Keratinocyte (primary cell): ENCODE results near the gene CST6.

Experiments
- EZH2 ChIP-seq: IDR thresholded peaks from one replicate; pipeline ENCODE4 v1.6.1; 2012; ENCODE audit warnings: inconsistent platforms, mild to moderate bottlenecking, low read length, moderate library complexity
- TF ChIP-seq, protein P1 (sequence below), 3 experiments: IDR thresholded peaks in 1 of 3; conservative IDR thresholded peaks in 1 of 3; optimal IDR thresholded peaks in 1 of 3; 2 replicates in 2 of 3; 3 replicates in 1 of 3; pipeline versions ENCODE3 to v1.5.1; 2011; ENCODE audit warnings: low read length in 3 of 3, mild to moderate bottlenecking in 3 of 3, moderate library complexity in 2 of 3, control low read depth in 1 of 3, inconsistent platforms in 1 of 3; ENCODE audit not compliant: insufficient read depth in 2 of 3; ENCODE audit errors: extremely low read depth in 1 of 3

DNA sequence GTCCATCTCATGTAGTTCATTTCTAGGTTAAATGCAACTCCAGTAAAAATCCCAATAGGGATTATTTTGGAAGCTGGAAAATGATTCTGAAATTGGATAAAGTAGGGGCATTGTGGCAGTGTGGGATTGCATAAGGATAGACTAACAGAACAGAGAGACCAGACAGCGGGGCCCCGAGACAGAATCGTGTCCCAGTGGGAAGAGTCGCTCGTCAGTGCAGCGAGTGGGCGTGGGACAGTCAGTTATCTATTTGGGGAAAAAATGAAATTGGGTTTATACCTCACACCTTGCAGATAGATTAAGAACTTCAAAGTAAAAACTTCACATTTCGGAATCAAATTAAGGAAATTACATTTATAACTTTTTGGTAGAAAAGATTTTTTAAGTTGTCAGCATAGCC is 39.7 kb upstream of the CST6 start:
- TF ChIP-seq, protein P1, sequence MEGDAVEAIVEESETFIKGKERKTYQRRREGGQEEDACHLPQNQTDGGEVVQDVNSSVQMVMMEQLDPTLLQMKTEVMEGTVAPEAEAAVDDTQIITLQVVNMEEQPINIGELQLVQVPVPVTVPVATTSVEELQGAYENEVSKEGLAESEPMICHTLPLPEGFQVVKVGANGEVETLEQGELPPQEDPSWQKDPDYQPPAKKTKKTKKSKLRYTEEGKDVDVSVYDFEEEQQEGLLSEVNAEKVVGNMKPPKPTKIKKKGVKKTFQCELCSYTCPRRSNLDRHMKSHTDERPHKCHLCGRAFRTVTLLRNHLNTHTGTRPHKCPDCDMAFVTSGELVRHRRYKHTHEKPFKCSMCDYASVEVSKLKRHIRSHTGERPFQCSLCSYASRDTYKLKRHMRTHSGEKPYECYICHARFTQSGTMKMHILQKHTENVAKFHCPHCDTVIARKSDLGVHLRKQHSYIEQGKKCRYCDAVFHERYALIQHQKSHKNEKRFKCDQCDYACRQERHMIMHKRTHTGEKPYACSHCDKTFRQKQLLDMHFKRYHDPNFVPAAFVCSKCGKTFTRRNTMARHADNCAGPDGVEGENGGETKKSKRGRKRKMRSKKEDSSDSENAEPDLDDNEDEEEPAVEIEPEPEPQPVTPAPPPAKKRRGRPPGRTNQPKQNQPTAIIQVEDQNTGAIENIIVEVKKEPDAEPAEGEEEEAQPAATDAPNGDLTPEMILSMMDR (optimal IDR thresholded peaks at IDR 0.05 in 1 of 3, IDR thresholded peaks at IDR 0.05 in 1 of 3, conservative IDR thresholded peaks at IDR 0.05 in 1 of 3; ENCODE audit: extremely low read depth in 1 of 3, insufficient read depth in 2 of 3, low read length in 3 of 3): no peak
- no peak for TF ChIP-seq EZH2
